Measurements from ENCODE around the gene COLEC12. TPM values are rescaled to one million over a fixed set of nuclear protein-coding genes. Genes with fewer than 3 reads are reported as not detected.

The COLEC12 gene
- total and polyA plus RNA-seq, 8 donors: 0.35 to 5.5 (median 1.3) TPM

- intact Hi-C loops (cut with DNase I): no loop called here
- TF ChIP-seq CTCF (IDR thresholded peaks at IDR 0.05): no peak
- Histone ChIP-seq H3K27me3 (no peaks in the 10 kb centered on the region), H3K27ac (no peak overlapping the region), H3K4me3 (no peak overlapping the region), H3K4me1 (no peaks in the 10 kb centered on the region), H3K36me3 (no peaks in the 10 kb centered on the region), H3K9me3 (no peaks in the 10 kb centered on the region)
- DNase-seq: no peak
- WGBS, 2 donors: 63 to 67% methylated on average over 5 of the region's 5 CpGs
- no peak for ATAC-seq
- no peak for FAIRE-seq
Observed at GRCh38 chr18:490024-490366, 10.5 kb downstream of the COLEC12 start.

GRCh38 chr18:489244-490023, 11.1 kb downstream of the COLEC12 start:
- no peaks in the 10 kb centered on the region for H3K36me3 ChIP-seq
- ATAC-seq: no peak

GRCh38 chr18:486929-487740, 13.4 kb downstream of the COLEC12 start:
- no peak for FAIRE-seq
- ATAC-seq: no peak
- Histone ChIP-seq H3K27me3 (no peaks in the 10 kb centered on the region), H3K36me3 (no peaks in the 10 kb centered on the region), H3K9me3 (no peaks in the 10 kb centered on the region), H3K4me1 (no peaks in the 10 kb centered on the region), H3K27ac (no peak overlapping the region), H3K4me3 (no peak overlapping the region)
- no peak for DNase-seq
- TF ChIP-seq CTCF (IDR thresholded peaks at IDR 0.05): no peak
- intact Hi-C loops (cut with DNase I): loop anchor here in 1 of 3 donors (10.0 kb wide), 1 partner anchor 118 kb away; no protein-coding TSS in a partner anchor
- WGBS, 2 donors: 73 to 77% methylated on average over 3 of the region's 3 CpGs

More at GRCh38 chr18:489244-490023, 11.1 kb downstream of the COLEC12 start:
- FAIRE-seq (no peak), DNase-seq (no peak)
- 76 to 80% methylated on average over 8 of the region's 8 CpGs for WGBS, 2 donors
- H3K27me3 ChIP-seq: no peaks in the 10 kb centered on the region
- no peak for TF ChIP-seq CTCF (IDR thresholded peaks at IDR 0.05)
- H3K27ac ChIP-seq: no peak overlapping the region
- H3K9me3 ChIP-seq: no peaks in the 10 kb centered on the region
- no peaks in the 10 kb centered on the region for H3K4me1 ChIP-seq
- no peak overlapping the region for H3K4me3 ChIP-seq
- intact Hi-C loops (cut with DNase I): loop anchor here in 1 of 3 donors (10.0 kb wide), 1 partner anchor 115 kb away; no protein-coding TSS in a partner anchor

- no peak for FAIRE-seq
- no peaks in the 10 kb centered on the region for H3K27me3 ChIP-seq
- H3K27ac ChIP-seq: no peak overlapping the region
- H3K36me3 ChIP-seq: no peaks in the 10 kb centered on the region
- 88 to 89% methylated on average over 4 of the region's 4 CpGs for WGBS, 2 donors
- no peak overlapping the region for H3K4me3 ChIP-seq
- no peaks in the 10 kb centered on the region for H3K9me3 ChIP-seq
- H3K4me1 ChIP-seq: no peaks in the 10 kb centered on the region
- intact Hi-C loops (cut with DNase I): loop anchor here in 1 of 3 donors (10.0 kb wide), 1 partner anchor 120 kb away; no protein-coding TSS in a partner anchor
- no peak for DNase-seq
- no peak for TF ChIP-seq CTCF (IDR thresholded peaks at IDR 0.05)
- ATAC-seq: peak in 1 of 4 donors; percentile 67
Observed at GRCh38 chr18:484749-485464, 15.6 kb downstream of the COLEC12 start.
